HG02840 (cell line): ENCODE data around the gene ICA1.

Source experiments
- ATAC-seq: cut with Tn5 transposase; IDR thresholded peaks from one replicate; pipeline ENCODE4 v1.9.1; 2021; ENCODE audit warnings: mild to moderate bottlenecking, moderate library complexity, moderate number of reproducible peaks; ENCODE audit not compliant: unreplicated experiment, low FRiP score

ICA1 gene

DNA sequence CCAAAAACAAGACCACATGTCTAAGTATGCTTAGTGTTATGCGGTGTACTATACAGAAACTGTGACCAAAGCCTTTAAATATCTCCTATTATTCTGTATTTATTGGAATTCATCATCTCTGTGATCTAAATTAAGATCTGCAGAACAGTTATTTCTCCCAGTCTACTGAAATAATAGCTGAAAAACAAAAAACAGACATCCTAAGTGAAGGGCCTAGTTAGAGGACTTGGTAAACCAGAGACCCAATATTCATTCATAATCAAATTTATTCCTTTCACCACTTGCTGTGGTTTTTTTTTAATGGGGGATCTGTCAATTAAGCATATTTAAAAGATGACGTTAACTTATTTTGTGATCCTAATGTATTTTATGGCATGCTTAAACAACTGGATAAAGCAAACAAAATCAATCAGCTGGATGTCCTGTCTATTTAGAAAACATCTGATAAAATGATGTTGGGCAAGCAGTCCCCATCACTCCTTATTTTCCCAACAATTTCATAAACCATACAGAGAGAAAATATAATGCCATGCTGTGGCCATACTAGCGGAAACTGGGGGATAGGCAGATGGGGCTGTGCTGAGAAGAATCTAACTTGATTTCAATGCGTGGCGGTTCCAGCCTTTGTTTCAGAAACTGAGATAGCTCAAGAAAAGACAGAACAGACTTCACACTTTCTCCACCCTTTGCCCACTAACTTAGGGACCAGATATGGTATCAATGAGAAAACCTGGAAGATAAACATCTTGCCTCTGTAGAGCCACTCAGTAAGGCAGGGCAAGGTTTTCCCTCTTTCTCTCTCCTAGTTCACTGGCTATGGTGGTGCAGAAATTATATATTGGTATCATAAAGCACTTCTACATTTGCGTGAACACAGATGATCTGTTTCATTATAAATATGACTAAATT is 32.9 kb downstream of the ICA1 start:
- no peak for ATAC-seq

DNA sequence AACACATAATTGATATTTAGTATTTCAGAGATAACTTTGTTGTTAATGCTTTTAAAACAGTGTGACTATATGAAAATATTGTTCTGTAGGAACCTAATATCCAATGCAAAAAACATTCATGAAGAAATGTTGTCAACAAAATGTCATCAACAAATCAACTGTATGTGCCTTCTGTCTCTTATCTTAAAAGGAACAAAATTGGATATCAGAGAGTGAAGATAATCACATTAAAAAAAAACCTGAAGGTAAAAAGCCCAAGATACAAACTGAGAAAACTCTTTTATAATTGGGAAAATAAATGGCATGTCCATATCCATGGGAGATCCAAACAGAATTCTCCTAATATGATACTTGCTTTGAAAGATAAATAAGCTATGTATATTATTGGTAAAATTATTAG is 33.9 kb downstream of the ICA1 start:
- ATAC-seq = no peak

DNA sequence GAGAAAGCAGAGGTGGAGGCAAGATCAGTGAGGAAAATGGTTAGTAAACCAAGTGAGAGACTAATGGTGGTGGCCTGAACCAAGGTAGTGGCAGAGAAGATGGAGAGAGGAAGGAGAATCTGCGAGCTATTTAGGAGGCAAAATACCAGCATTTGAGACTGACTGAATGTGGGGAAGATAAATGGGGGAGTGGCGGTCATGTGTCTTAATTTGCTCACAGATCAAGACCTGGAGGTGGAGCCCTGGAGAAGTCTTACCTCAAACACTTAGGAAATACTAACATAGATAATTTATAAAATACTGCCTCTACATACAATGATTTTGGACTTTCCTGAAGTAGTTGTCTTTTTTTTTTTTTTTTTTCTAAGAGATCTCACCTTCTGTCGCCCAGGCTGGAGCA is 34.7 kb downstream of the ICA1 start:
- ATAC-seq = no peak

GRCh38 chr7:8226501-8226900 is 35.5 kb downstream of the ICA1 start:
- ATAC-seq = no peak

DNA sequence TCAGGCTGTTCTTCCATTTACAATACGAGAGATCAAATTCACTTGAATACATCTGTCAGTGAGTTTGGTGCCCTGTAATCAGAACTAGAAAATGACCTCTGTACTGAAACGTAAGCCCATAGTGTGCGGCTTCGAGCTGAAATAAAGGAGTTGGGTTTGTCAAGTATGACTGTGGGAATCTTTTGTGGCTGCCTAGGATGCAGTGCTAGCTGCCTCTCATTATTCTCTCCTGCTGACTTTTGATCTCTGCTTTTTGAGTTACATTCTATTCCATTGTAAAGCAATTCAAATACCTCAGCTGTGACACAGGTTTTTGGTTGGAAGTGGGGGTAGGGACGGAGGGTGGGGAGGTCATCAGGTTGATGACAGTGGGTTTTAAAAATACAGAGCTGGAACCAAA is 40.4 kb downstream of the ICA1 start:
- no peak for ATAC-seq

- ATAC-seq = no peak
These were observed 40.9 kb downstream of the ICA1 start for GRCh38 chr7:8221101-8221495.

- no peak for ATAC-seq
These were observed 41.4 kb downstream of the ICA1 start for GRCh38 chr7:8220376-8221100.

DNA sequence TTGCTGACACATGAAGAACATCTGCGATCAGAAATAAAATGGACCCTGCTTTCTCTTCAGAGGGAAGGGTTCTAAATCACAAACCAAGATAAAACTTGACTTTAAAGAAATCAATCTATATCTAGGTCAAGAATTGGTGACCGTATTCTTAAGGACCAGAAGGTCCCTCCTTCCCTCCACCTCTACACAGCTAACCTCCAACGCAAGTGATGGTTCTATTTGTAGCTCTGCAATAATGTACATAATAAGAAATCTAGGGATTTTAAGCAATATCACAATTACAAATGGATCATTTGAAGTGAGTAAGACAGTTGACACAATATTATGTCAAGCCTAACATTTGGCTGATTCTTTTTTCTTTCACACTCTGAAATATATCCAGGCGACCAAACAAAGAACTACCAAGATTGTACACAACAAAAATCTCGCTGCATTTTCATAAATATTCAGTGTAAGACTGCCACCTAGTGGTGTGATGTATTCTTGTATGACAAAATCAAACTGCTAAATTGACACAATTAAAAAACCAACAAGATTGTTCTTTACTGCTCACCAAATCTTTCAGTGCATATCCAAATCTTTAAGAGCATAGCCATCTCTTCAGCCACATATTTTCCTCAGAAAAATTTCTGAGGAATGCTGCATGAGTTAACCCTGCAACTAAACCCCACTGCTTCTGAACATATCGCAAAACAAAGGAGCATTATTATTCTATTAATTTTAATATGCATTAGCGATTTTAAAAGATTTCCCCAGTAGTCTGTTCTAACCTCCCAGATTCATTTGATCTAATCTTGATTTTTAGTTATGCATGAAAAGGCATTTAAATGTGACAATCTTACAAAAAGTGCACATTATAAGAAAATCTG is 44.5 kb downstream of the ICA1 start:
- ATAC-seq = no peak

GRCh38 chr7:8216334-8216690 is 45.7 kb downstream of the ICA1 start:
- no peak for ATAC-seq

DNA sequence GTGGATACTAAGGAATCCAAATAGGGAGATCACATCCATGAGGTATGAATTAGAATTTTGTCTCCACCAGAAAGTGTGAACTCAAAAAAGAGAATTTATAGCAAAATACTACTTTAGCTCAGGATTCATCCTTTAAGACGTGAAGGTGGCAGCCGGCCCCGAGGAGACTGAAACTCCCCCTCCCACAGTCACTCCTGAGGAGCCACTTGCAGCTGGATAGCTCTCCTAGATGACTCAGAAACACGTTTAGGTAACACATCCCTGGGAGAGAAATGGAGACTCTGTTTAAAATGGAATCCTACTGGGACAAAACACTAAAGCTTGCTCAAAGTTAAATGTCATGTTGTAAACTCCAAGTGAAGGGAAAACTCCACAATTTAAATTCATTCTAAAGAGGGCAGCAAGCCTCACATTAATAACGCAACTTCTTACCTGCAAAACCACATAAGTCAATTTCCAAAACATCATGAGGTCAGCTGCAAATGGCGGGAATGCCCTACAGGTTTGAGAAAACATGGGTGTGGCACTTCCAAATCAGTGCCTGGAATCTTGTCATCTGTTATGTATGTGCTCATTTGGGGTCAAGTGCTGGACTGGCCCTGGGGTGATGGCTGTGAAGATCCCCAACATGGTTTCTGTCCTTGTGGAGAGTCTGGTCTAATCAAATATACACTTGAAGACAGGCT is 46.2 kb downstream of the ICA1 start:
- no peak for ATAC-seq

GRCh38 chr7:8214244-8214824 is 47.6 kb downstream of the ICA1 start:
- no peak for ATAC-seq

DNA sequence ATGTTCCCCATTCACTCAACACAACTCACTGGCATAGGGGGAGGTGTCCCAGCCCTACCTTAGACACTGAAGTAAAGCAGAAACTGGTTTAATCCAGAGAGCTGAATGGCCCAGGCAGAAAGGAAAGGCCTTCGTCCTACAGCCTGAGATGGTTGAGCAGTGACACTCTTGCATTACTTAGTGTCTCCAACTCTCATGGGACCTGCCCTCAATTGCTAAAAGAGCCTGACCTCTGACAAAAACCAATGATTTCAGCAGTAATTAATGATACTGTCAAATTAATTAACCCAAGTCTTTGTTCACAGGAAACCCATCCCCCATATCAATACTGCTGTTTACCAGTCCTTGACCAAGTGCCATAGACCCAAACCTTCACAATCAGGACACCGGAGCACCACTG is 48.6 kb downstream of the ICA1 start:
- ATAC-seq = no peak

DNA sequence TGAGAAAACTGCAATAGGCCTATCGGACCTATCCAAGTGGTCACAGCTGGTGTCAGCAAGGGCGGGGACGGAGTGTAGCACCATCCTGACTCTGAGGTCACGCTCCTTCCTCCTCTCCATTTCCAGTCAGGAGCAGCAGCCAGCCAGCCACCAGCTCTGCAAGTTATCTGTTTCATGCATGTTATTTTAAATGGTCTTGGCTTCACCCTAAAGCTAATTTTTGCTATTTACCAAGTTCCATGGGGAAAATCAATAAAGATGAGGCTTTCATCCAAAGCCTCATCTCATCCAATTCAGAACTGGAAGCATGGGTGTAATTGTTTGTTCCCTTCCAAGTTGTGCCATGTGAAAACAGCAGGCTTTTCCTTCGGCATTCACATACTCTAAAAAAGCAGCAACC is 49.3 kb downstream of the ICA1 start:
- no peak for ATAC-seq

- no peak for ATAC-seq
These were observed 50.3 kb downstream of the ICA1 start for GRCh38 chr7:8211725-8212096.

DNA sequence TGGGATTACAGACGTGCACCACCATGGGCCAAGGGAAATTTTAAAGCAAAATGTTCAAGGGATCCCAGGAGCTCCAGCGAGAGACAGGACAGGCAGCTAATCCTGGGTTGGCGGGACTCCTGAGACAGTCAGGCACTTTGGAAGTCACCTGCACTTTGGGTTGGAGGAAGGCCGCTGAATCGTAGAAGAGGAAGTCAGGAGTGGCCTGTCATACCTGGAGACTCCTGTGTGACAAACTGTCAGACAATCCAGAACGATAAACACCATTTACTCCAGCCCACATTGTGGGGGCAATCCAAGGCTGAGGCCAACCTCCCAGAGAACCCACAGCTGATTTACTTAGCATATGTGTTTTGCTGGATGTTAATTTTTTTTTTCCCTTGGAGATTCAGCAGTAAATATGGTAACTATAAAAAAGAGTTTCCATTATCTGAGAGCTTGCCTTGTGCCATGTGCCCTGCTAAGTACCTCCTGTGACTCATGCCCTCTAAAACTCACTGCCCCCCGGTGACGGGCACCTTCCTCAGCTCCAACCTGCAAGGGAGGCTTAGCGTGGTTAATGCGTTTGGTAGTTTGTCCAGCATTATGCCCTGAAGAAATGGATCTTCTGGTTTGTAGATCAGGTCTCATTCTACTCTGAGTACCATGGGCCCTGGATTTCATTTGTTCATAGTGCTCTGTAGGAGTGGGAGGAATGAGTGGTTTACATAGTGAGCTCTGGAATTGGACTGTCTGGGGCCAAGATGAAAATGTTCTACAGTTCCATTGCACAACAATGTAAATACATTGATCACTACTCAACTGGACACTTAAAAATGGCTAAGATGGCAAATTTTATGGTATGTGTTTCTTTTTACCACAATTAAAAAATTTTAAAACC is 50.9 kb downstream of the ICA1 start:
- no peak for ATAC-seq

- ATAC-seq = no peak
These were observed 52.6 kb downstream of the ICA1 start for GRCh38 chr7:8209353-8209752.

- no peak for ATAC-seq
These were observed 53.2 kb downstream of the ICA1 start for GRCh38 chr7:8208816-8209215.

DNA sequence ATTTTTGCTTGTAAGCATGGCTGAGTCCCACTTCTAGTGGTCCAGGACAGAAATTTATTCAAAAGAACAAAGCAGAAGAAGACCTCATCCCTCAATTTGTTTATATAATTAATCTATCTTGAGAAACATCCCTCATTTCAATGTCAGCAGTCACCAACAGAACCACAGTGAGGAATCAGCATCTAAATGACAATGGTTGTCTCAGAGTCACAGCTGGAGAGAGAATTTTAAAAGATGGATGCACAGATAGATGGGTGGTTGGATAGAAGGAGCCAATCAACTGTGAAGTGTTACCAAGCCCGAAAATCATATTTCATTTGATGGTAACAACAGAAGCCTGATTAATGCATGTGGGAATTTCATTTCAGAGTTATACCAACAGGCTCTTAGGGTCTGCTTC is 55.0 kb downstream of the ICA1 start:
- ATAC-seq = no peak

DNA sequence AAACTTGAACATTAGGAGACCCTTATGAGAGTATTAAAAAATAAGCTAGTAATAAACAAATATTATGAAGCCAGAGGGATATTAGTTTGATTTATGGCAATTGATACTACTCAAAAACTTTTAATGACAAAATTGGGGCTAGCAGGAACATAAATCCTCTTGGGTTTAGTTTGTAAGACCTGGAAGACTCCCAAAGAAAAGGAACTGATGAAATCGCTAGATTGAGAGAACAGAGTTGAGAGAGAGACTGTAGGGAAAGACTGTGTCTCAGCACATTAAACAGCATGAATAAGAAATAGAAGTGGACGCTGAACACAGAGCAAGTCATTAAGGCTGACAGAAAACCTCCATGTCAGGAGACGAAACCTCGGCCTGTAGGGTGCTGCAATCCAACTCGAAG is 56.4 kb downstream of the ICA1 start:
- ATAC-seq = no peak
